Left cardiac atrium (tissue), 4 donors: ENCODE results near the gene SLFN12. TPM values are rescaled to one million over a fixed set of nuclear protein-coding genes. Genes with fewer than 3 reads are reported as not detected.
"Not testable (repeated sequence)": the region's sequence is repeated elsewhere in the genome, so short reads cannot be mapped to it uniquely, and the experiment has no call there.

Experiments used
- ATAC-seq, 2 donors: fragments of 200-7000 bp; cut with Tn5 transposase; one replicate each; pipeline ENCODE4 v1.9.1; 2020; ENCODE audit warnings: mild to moderate bottlenecking in 2 of 2, moderate library complexity in 2 of 2
- DNase-seq: peaks from one replicate; pipeline ENCODE4 v3.0.0-alpha.2; 2020
- intact Hi-C, 2 donors: fragments of 100-400 bp; cut with DNase I; formaldehyde crosslinking; loops; one replicate each; pipeline versions ENCODE4 v1.14.1 to v1.15.1; 2022 to 2023
- long read RNA-seq: library from polyadenylated mRNA; unstranded; transcript quantifications from one replicate; pipeline ENCODE4 v2.0.0, GENCODE V29; 2021
- total RNA-seq, 2 donors: library from RNA; stranded (reverse); fragmentation: NEBNext Ultra II Directional; extraction: Animal tissue kit (Norgen Biotek cat#: 25700); gene quantifications; one replicate each; pipeline ENCODE4 v1.2.1, GENCODE V29; 2021
- donor health status: DM: no; HTN: yes; CAD: no.
- donor health status: DM: no; HTN: yes; CAD: no; lungs with severe emphysema.
- donor health status: DM: yes; HTN: yes; CAD: no.
- donor health status: Dilated cardiomyopathy.

The SLFN12 gene
- total RNA-seq = 1 to 10 TPM; 5.7 to 8.8 TPM
- long read RNA-seq, partial matches to known transcripts = 0 of 1 reads
- long read RNA-seq, other reads (novel, unspliced or antisense) = 0 of 1 reads

DNA sequence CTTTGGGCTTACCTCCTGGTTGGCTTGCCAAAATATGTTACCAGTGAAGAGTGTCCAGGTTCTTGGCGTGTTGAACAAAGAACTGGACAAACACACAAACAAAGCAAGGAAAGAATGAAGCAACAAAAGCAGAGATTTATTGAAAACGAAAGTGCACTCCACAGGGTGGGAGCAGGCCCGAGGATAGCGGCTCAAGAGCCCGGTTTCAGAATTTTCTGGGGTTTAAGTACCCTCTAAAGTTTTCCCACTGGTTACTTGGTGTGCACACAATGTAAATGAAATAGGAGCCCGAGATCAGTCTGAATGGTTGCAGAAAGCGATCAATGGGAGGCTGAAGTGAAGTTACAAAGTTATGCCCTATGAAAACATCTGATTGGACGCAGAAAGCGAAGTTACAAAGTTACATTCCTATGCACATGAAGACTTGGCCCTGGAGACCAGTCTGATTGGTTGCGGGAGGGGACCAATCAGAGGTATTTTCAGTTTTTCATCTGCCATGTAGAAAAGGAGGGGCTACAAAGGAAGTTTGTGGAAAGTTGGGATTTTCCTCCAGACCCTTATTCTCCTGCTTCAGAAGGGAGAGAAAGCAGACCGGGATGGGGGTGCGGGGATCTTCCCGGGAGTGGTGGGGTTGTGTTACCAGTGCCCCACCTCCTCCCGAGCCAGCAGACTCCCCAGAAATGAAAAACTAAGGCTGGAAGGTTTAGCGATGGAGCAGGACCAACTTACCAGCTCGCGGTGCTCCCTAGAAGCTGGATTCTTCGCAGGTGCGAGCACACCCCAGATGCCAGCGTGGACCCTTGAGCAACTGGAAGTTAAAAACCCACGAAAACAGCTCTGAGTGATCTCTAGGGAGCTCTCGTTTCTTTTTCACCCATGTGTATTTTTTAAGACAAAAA lies at the start of gene SLFN12:
TSS of gene SLFN12 (minus strand) at position 325 of the 899 bp plus-strand sequence. CDS start 9,472 bp downstream, outside the sequence.
- peak; percentile 68 for DNase-seq
- peak; percentile 90 to 93 for ATAC-seq
- intact Hi-C loops = loop anchor here in 1 of 2 donors (5.0 kb wide), 1 partner anchor 120 kb away; no protein-coding TSS in a partner anchor

DNA sequence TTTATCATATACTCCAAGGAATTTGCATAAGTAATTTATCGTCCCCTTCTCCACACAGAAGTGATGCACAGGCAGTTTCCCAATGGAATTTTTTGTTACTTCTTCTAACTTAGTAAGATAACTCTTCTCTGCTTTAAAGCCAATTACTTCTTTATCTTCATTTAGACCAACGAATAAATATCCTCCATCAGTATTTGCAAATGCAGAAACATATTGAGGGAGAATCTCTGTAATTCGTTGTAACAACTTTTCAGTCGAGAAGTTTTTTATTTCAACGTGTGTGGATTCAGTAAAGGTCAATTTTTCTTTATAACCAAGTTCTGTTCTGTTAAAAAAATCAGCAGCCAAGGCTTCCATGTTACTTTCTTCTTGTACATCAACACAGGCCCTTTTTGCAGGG lies 47.0 kb upstream of the SLFN12 start:
- no peak for ATAC-seq
- no peak for DNase-seq
- intact Hi-C loops = no loop called here

DNA sequence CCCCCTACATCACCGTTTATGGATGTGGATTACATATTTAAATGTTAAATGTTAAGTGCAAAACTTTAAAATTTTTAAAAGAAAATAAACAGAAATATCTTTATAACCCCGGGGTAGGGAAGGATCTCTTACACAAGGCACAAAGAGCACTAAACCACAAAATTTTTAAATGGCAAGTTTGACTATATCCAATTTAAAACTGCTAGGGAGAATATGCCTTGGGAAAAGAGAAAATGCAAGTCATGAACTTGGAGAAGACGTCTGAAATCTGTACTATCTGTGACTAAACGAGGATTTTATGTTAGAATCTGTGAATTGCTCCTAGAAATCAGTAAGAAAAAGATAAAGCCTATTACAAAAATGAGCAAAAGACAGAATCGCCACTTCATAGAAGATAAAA lies 44.9 kb upstream of the SLFN12 start:
- DNase-seq = no peak
- no peak for ATAC-seq
- intact Hi-C loops = no loop called here

DNA sequence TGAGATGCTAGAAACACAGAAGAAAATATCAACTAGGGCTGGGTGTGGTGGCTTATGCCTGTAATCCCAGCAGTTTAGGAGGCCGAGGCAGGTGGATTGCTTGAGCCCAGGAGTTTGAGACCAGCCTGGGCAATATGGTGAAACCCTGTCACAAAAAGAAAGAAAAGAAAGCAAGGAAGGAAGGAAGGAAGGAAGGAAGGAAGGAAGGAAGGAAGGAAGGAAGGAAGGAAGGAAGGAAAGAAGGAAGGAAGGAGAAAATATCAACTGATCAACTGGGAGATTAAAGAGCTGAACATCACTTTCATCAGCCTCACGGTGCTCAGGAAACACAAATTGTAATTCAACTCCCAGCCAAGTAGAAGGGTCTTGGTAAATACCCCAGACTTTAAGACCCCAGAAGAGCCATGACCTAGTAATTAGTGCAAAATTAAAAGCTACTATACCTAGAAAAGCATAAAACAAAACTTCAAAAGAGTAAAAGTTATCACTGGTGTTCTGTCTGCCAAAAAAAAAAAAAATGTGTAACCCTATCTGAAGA lies 44.1 kb upstream of the SLFN12 start:
- ATAC-seq (no peak), DNase-seq (no peak)
- intact Hi-C loops = no loop called here

DNA sequence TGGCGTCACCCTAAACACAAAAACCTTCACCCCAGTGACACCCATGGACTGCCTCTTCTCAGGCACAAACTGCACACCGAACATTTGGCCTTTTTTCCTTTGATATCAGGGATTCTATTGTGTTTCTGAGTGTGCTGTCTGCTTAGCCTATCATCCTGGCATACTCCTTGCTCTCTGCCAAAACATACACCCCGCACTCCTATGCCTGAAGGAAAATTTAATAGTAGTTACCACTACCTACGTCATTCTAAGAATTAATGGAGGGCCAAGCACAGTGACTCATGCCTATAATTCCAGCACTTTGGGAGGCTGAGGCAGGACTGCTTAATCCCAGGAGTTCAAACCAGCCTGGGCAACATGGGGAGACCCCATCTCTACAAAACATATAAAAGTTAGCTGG lies 36.2 kb upstream of the SLFN12 start:
- no peak for ATAC-seq
- intact Hi-C loops = no loop called here
- no peak for DNase-seq

DNA sequence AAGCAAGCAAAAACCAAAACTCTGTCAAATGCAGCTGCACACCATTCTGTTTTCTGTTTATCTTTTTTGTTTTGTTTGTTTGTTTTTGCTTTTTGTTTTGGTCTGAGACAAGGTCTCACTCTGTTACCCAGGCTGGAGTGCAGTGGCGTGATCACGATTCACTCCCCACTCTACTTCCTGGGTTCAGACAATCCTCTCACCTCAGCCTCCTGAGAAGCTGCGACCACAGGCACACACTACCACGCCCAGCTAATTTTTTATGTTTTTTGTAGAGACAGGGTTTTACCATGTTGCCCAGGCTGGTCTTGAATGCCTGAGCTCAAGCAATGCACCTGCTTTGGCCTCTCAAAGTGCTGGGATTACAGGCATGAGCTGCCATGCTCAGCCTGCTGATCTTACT lies 35.5 kb upstream of the SLFN12 start:
- DNase-seq (no peak), ATAC-seq (no peak)
- intact Hi-C loops = no loop called here

DNA sequence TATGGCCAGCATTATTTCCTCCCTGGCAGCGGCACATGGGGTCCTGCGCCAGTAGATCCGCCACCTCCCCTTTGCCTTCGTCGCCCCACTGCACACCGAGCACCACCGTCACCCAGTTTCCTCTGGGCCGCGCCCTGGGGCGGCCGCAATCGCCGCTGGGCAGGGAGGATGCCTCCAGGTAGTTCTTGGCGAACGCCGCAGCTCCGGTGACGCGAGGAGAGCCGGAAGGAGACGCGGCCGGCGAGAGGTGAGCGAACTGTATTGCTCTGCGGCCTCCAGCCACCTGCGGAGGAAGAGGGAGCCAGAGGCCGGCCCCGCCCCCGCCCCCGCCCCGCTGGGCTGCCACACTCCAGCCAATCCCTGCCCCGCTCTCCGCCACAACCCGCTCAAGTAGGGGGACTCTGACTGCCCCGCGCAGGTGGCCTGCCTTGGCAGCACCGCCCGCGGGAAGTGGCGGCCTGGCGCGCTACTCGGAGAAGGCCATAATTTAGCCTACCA lies 28.1 kb upstream of the SLFN12 start:
- peak; percentile 72 to 74 for ATAC-seq
- DNase-seq = peak; percentile 45
- intact Hi-C loops = no loop called here

DNA sequence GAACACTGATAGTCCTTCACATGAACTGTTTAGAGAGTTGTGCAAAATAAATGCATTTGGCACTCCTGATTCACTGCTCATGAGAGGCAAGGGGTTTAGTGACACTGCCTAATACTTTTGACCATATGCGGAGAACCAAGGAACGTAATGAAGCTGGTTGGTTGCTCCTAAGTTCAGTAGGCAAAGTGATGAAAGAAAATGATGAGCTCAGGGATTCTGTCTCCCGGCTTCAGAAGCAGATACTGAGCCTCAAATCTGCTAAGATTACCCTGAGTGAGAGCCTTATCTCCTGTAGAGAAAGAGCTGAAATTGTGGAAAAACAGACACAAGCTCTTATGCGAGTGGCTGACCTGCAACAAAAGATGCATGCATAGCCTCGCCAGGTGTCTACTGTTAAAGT lies 21.7 kb upstream of the SLFN12 start:
- DNase-seq, ATAC-seq, intact Hi-C loops: not testable (repeated sequence)

DNA sequence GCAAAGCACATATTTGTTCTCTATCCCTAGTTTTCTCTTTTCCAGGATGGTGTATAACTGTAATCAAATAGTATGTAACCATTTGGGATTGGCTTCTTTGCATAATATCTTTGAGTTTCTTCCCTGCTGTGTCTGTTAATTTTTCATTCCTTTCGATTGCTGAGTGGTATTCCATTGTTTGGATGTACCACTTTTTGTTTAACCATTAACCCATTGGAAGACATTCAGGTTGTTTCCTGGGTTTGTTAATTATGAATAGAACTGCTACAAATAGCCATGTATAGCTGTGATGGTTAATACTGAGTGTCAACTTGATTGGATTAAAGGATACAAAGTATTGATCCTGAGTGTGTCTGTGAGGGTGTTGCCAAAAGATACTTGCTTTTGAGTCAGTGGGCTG lies 20.9 kb upstream of the SLFN12 start:
- ATAC-seq (no peak), DNase-seq (no peak)
- intact Hi-C loops = no loop called here

DNA sequence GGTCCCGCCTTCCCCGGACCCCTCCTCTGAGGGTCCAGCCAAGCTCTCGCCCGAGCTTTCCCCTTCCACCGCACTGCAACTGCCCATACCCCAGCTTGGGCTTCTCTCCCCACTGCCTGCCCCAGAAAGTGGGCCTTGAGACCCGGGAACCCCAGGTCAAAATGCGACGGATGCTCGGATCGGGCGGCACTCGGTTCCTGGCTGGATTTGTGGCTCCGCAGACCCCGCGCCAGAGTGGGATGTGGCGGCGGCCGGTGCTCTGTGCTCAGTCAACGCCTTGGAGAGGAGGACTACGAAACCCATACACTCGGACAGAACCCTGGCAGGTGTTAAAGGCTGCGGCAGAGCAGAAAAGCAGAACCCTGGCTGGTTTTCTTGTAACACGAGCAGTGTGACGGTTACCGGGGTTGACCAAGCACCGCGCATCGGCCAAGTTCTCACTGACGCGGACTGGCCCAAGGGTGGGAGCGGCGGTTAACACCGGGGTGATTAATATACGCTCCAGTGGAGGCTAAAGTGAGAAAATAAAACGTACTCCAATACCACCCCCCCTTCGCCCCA lies 17.2 kb upstream of the SLFN12 start:
- peak; percentile 45 for DNase-seq

DNA sequence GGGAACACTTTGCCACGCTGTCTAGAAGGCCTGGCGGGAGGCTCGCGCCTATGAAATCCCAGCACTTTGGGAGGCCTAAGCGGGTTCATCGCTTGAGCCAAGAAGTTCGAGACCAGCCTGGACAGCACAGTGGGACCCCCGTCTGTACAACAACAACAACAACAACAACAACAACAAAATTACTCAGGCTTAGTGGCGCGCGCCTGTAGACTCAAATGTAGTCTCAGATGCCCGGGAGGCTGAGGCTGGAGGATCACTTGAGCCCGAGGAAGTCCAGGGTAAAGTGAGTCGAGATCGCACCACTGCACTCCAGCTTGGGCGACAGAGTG lies 16.6 kb upstream of the SLFN12 start:
- DNase-seq = no peak
- intact Hi-C loops = no loop called here
- peak; percentile 13 to 19 for ATAC-seq

More for the DNA sequence above, 17.2 kb upstream of the SLFN12 start:
- peak; percentile 42 to 63 for ATAC-seq
- intact Hi-C loops = no loop called here

DNA sequence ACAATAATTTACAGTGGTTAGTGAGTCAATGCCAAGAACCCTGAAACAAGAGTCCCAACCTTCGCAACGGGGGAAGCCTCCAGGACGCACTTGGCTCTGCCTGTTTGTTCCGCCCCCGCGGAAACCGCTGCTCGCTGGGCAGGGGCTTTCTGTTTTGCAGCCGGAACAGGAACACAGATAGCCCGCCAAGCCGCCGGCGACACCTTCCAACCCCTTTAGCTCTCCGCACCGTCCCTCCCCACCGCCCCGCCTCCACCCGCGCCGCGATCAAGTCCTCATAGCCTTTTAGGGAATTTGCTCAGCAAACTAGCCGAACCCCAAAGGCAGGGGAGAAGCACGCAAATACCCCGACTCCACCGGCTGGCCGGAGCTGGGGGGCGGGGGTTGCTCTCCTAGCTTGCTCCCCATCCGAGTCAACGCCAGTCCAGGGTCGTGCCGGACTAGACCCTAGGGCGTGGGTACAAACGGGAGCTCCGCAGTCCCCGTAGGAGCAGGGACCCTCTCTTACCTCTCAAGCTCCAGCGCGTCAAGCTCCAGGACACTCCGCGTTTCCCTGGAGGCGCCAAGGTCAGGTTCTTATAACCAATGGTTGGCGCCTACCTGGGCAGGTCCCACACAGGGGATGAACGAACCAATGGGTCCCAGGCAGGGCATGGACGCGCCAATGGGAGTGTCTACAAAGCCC lies 16.1 kb upstream of the SLFN12 start, which contains the start of gene SLFN13:
TSS of gene SLFN13 (minus strand) at position 553 of the 685 bp plus-strand sequence. CDS start 3,086 bp downstream, outside the sequence.
- peak; percentile 87 to 91 for ATAC-seq
- intact Hi-C loops = no loop called here
- peak; percentile 87 for DNase-seq

DNA sequence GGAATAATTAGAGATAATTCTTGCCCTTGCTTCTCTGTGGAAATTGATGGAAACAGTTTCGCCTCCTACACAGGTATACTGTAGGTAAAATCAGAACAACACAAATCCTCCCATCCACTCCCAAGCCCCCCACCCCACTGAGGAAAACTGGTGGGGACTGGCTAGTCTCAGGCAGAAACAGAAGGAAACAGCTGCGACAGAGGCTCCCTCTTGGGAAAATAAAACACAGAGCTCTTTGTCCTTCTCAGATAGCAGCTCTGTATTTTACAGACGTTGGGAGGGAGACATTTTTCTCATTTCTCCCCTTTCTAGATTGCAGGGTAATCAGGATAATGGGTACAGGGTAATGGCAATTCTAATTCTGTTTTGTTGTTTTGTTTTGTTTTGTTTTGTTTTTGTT lies 15.2 kb upstream of the SLFN12 start:
- intact Hi-C loops = no loop called here
- no peak for DNase-seq
- ATAC-seq = no peak

DNA sequence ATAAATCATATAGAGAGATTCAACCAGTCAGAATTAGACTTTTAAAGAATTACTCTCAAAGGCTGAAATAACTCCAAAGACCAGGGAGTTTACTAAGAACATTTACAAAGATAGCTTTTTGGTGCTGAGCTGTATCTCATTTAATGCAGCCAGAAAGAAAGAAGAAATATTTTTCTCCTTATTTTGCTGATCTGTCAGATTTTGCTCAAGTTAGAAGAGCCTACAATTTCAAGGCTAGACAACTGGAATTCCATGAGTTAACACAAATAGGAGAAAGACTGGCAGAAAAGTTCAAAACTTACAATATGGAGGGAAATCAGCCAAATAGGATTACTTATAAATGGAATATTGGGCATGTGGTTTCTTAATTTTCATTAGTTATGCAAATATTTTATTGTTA lies 6.1 kb upstream of the SLFN12 start:
- intact Hi-C loops = no loop called here
- no peak for ATAC-seq
- DNase-seq = no peak

DNA sequence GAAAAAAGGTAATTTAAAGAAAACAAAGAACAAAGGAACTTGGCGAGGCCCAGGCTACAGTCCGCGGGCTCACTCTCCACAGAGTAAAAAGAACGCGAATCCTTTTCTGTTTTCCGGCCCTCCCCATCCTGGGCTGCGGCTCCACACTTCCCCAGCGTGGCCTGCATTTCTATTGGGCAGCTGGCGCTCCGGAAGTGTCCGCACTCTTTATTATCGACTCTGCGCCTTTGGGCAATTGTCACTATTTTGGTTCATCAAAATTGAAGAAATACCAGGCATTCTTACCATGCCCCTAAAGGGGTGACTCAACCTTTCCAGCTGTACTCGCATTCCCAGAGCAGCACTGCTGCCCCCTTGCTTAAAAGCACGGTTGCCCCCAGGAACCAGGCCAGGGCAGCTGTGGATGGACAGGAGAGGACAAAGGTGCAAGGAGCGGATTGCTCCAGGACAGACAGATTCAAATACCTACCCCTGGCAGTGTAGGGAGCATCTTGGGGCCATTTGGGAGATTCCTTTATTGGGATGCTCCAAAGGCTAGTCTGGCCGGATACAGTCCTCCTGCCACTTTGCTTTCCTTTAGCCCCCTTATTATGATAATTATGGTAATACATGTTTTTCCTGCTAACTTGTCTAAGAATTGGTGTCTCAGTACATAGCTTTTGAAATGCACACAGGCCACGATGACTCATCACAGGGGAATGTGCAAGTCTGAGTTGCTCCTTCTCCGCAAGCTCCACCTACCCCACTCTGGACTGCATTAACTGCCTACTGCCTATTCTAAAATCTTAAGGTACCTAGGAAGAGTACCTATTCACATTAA lies 985 bp upstream of the SLFN12 start:
- DNase-seq (peak; percentile 86), ATAC-seq (peak; percentile 90 to 96)
- intact Hi-C loops = loop anchor here in 1 of 2 donors (5.0 kb wide), 1 partner anchor 121 kb away; no protein-coding TSS in a partner anchor

DNA sequence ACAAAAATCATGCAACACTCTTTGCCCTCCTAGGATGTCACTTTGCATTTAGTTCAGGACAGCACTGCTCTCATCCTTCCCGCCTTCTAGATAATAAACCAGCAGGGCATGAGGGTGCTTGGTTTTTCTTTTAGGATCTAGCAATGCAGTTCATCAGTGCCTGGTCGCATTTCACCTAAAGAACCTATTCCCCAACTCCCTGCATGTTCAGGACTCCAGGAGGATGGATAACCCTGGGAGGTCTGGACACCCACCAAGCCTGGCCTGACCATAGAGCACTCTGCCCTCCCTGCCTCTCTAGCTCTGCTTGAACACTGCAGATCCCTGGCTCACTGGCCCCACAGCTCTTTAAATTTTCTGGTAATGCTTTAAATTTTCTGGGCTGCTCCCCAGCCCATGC lies 2.6 kb downstream of the SLFN12 start:
- intact Hi-C loops = loop anchor here in 1 of 2 donors (5.0 kb wide), 1 partner anchor 117 kb away; no protein-coding TSS in a partner anchor
- DNase-seq = no peak
- ATAC-seq = no peak

DNA sequence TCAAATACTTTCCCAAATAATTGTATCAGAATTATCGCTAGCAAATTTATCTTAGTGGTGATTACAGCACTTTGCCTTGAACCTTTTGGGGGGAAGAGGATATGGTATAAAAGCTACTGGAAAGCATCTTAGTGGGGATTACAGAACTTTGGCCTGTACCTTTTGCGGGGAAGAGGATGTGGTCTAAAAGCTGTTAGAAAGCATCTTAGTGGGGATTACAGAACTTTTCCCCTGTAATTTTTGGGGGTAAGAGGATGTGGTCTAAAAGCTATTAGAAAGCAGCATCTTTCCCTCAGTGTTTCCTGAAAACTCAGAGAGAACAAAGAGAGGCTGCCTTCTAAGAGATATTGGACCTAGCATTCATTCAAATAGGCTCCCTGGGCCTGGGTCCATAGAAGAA lies 4.1 kb downstream of the SLFN12 start:
- intact Hi-C loops = no loop called here

DNA sequence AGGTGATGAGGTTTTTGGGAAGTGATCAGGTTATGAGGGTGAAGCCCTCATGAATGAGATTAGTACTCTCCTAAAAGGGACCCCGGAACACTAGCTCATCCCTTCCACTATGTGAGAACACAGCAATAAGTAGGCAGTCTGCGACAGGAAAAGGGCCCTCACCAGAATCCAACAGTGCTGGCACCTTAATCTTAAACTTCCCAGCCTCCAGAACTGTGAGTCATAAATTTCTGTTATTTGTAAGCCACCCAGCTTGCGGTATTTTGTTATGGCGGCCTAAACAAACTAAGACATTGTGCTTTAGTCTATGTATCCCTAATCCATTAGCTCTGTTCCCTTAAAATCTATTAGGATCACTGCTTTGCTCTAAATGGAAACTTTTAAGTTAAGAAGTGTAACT lies 8.5 kb downstream of the SLFN12 start:
- DNase-seq (no peak), ATAC-seq (no peak)
- intact Hi-C loops = no loop called here

More for the DNA sequence above, 4.1 kb downstream of the SLFN12 start:
- no peak for DNase-seq
- ATAC-seq = no peak
